ENCODE measurements around the gene TAOK2.

The TAOK2 gene

GRCh38 chr16:29963021-29963743 lies 10.5 kb upstream of the TAOK2 start:
- no peak for DNase-seq

- no peak for DNase-seq
Observed at GRCh38 chr16:29968205-29968604, 5.5 kb upstream of the TAOK2 start.

- no peak for DNase-seq
Observed at GRCh38 chr16:29971304-29971703, 2.4 kb upstream of the TAOK2 start.

GRCh38 chr16:29972500-29972899 lies 1.2 kb upstream of the TAOK2 start:
- DNase-seq: no peak

GRCh38 chr16:29972992-29973383 lies 680 bp upstream of the TAOK2 start:
- DNase-seq: no peak

- no peak for DNase-seq
Observed at GRCh38 chr16:29974291-29975133, 844 bp downstream of the TAOK2 start.

- no peak for DNase-seq
Observed at GRCh38 chr16:29975134-29975538, 1.5 kb downstream of the TAOK2 start.

GRCh38 chr16:29975811-29976511 lies 2.3 kb downstream of the TAOK2 start:
- DNase-seq: no peak

GRCh38 chr16:29977063-29977825 lies 3.6 kb downstream of the TAOK2 start:
- no peak for DNase-seq

GRCh38 chr16:29978081-29978480 lies 4.4 kb downstream of the TAOK2 start:
- no peak for DNase-seq

- no peak for DNase-seq
Observed at GRCh38 chr16:29978564-29979270, 5.0 kb downstream of the TAOK2 start.

- no peak for DNase-seq
Observed at GRCh38 chr16:29982560-29983419, 9.1 kb downstream of the TAOK2 start.

- peak; percentile 14 for DNase-seq
Observed at GRCh38 chr16:29983420-29984136, 9.9 kb downstream of the TAOK2 start.

- DNase-seq: no peak
Observed at GRCh38 chr16:29984137-29984763, 10.6 kb downstream of the TAOK2 start.

GRCh38 chr16:29984764-29985147 lies 11.1 kb downstream of the TAOK2 start:
- no peak for DNase-seq

- DNase-seq: no peak
Observed at GRCh38 chr16:29985271-29985811, 11.7 kb downstream of the TAOK2 start.

GRCh38 chr16:29986231-29986630 lies 12.6 kb downstream of the TAOK2 start:
- no peak for DNase-seq

- DNase-seq: no peak
Observed at GRCh38 chr16:29986931-29987330, 13.3 kb downstream of the TAOK2 start.

- no peak for DNase-seq
Observed at GRCh38 chr16:29987371-29988085, 13.9 kb downstream of the TAOK2 start.

Measured in fibroblast of upper back skin (primary cell).